K562 (cell line): Measurements from ENCODE around the gene MIS18A. TPM values are rescaled to one million over a fixed set of nuclear protein-coding genes. Genes with fewer than 3 reads are reported as not detected.

ENCODE experiments used
- ATAC-seq: fragments of 200-7000 bp; cut with Tn5 transposase; 3 replicates; pipeline ENCODE4 v1.9.1; 2020; ENCODE audit warnings: moderate library complexity
- BruUV-seq: library from RNA; stranded (reverse); fragments of 400-500 nt; replicated peaks from 2 replicates; lab custom pipeline; 2021; lab: Mats Ljungman, UMichigan
- CTCF ChIA-PET: fragments of 300-600 bp; formaldehyde crosslinking; extraction: SDS; loops from one replicate; lab custom pipeline; 2021; ENCODE audit warnings: low intra/inter-chr PET ratio; lab: Yijun Ruan, JAX
- POLR2A ChIA-PET: fragments of 300-600, 350-650 bp; sonication (Branson Sonifier 250); formaldehyde crosslinking; extraction: SDS; loops from one replicate; lab custom pipeline; 2021; ENCODE audit warnings: antibody characterized with exemption, inconsistent platforms; lab: Yijun Ruan, JAX
- DNase-seq, 4 experiments: peaks; one replicate each; pipeline versions ENCODE4 v3.0.0 to v3.0.0-alpha.2; 2011 to 2018; ENCODE audit warnings: low spot score in 3 of 4, mixed read lengths in 3 of 4; ENCODE audit errors: extremely low read depth in 1 of 4
- FAIRE-seq: peaks from 2 replicates; lab custom pipeline; 2011; peaks lifted over from hg19 to GRCh38; lab: Jason Lieb, UNC
- H2AFZ ChIP-seq: 2 replicates; pipeline ENCODE4 v1.6.0; 2011; ENCODE audit warnings: low read depth, low read length, control low read depth, inconsistent platforms
- H3K27ac ChIP-seq: fragments of 200-600 bp; 3 replicates; pipeline ENCODE4 v1.8.0; 2011; ENCODE audit warnings: low read depth, mild to moderate bottlenecking, control low read depth, inconsistent platforms, low read length, moderate library complexity, mixed read lengths; ENCODE audit errors: extremely low read depth
- H3K27me3 ChIP-seq, 2 experiments: fragments of 300-600 bp in 1 of 2; 2 replicates in 1 of 2; 3 replicates in 1 of 2; pipeline versions ENCODE4 v1.6.0 to v1.8.0; 2011; ENCODE audit warnings: inconsistent platforms in 2 of 2, low read length in 2 of 2, mild to moderate bottlenecking in 1 of 2, mixed read lengths in 1 of 2, moderate library complexity in 1 of 2; ENCODE audit not compliant: control insufficient read depth in 2 of 2, insufficient read depth in 2 of 2
- H3K36me3 ChIP-seq: fragments of 300-600 bp; 3 replicates; pipeline ENCODE4 v1.8.0; 2011; ENCODE audit warnings: mild to moderate bottlenecking, low read length, inconsistent platforms; ENCODE audit not compliant: control insufficient read depth, insufficient read depth
- H3K4me1 ChIP-seq, 2 experiments: fragments of 200-600 bp in 1 of 2; replicated peaks in 1 of 2; 2 replicates in 1 of 2; 3 replicates in 1 of 2; pipeline versions ENCODE4 v1.5.1 to v1.8.0; 2011; ENCODE audit warnings: inconsistent platforms in 2 of 2, low read length in 2 of 2, mild to moderate bottlenecking in 1 of 2, mixed read lengths in 1 of 2, moderate library complexity in 1 of 2; ENCODE audit not compliant: control insufficient read depth in 2 of 2, insufficient read depth in 2 of 2
- H3K4me2 ChIP-seq: 2 replicates; pipeline ENCODE4 v1.6.1; 2011; ENCODE audit warnings: low read length, control low read depth, inconsistent platforms, mixed read lengths; ENCODE audit not compliant: insufficient read depth
- H3K4me3 ChIP-seq: fragments of 200-600 bp; sonication (generic), shearing (Covaris generic); 2 replicates; pipeline ENCODE4 v1.5.1; 2016; ENCODE audit warnings: control low read depth, inconsistent platforms
- H3K79me2 ChIP-seq: fragments of 200-600 bp; 3 replicates; pipeline ENCODE4 v1.8.0; 2011; ENCODE audit warnings: low read length, inconsistent platforms; ENCODE audit not compliant: control insufficient read depth, insufficient read depth
- H3K9ac ChIP-seq, 2 experiments: 2 replicates each; pipeline versions ENCODE4 v1.6.0 to v1.6.1; 2011; ENCODE audit warnings: low read depth in 2 of 2, low read length in 2 of 2, control low read depth in 1 of 2, inconsistent platforms in 1 of 2, mild to moderate bottlenecking in 1 of 2, mixed read lengths in 1 of 2; ENCODE audit not compliant: insufficient read depth in 1 of 2
- H3K9me1 ChIP-seq: one replicate; pipeline ENCODE4 v1.6.0; 2011; ENCODE audit warnings: inconsistent platforms, mild to moderate bottlenecking, low read length, moderate library complexity; ENCODE audit not compliant: control insufficient read depth, insufficient read depth
- H3K9me3 ChIP-seq: replicated peaks from 2 replicates; pipeline ENCODE4 v1.5.1; 2011; ENCODE audit warnings: low read depth, low read length, inconsistent platforms; ENCODE audit not compliant: control insufficient read depth, insufficient read depth
- H4K20me1 ChIP-seq: replicated peaks from 2 replicates; pipeline ENCODE4 v1.6.1; 2011; ENCODE audit warnings: low read length, inconsistent platforms, mixed read lengths; ENCODE audit not compliant: control insufficient read depth, insufficient read depth
- CBX2 ChIP-seq: fragments of 200-600 bp; sonication (generic); IDR thresholded peaks from one replicate; pipeline ENCODE4 v1.6.1; 2012; ENCODE audit warnings: mild to moderate bottlenecking, low read length, inconsistent platforms; ENCODE audit not compliant: insufficient read depth, poor library complexity, severe bottlenecking
- CTCFL ChIP-seq: IDR thresholded peaks from 2 replicates; pipeline ENCODE4 v1.6.1; 2011; ENCODE audit warnings: borderline replicate concordance, low read depth, mild to moderate bottlenecking, moderate library complexity, low read length; ENCODE audit not compliant: insufficient read depth, poor library complexity, severe bottlenecking
- DMBX1 ChIP-seq: fragments of 250-450 bp; sonication (Bioruptor Pico); IDR thresholded peaks from 2 replicates; pipeline ENCODE4 v1.8.0; 2022; ENCODE audit warnings: inconsistent platforms, mild to moderate bottlenecking, moderate library complexity, borderline replicate concordance
- ESRRB ChIP-seq: fragments of 250-450 bp; sonication (Bioruptor Pico); IDR thresholded peaks from 2 replicates; pipeline ENCODE4 v1.5.0; 2020; ENCODE audit warnings: mild to moderate bottlenecking, moderate library complexity, borderline replicate concordance
- ZNF174 ChIP-seq: fragments of 250-450 bp; sonication (Bioruptor Pico); IDR thresholded peaks from 2 replicates; pipeline ENCODE4 v1.4.0; 2020; ENCODE audit warnings: mild to moderate bottlenecking
- ZNF583 ChIP-seq: fragments of 250-450 bp; sonication (Bioruptor Pico); IDR thresholded peaks from 2 replicates; pipeline ENCODE4 v1.4.0; 2020
- WGBS: fragments of 100-300 bp; shearing (Covaris generic); methylation state at CpG from one replicate; pipeline ENCODE4 v1.1.6; 2016; ENCODE audit warnings: low coverage, mixed read lengths; ENCODE audit not compliant: insufficient coverage; ENCODE audit errors: missing lambda C conversion rate; 5-methylcytosine and 5-hydroxymethylcytosine counted together
- in situ Hi-C: fragments of 300-500 bp; cut with MboI; formaldehyde crosslinking; loops from 4 replicates; pipeline ENCODE4 v1.15.0; 2018; ENCODE audit warnings: inconsistent platforms, mixed read lengths
- intact Hi-C: fragments of 100-400 bp; cut with micrococcal nuclease; formaldehyde crosslinking; loops from 2 replicates; pipeline ENCODE4 v1.14.2; 2022
- polyA plus RNA-seq, 8 experiments: library from polyadenylated mRNA; depleted of rRNA in 4 of 8; stranded (reverse) in 5 of 8; unstranded in 3 of 8; fragments of >200 nt; fragmentation: Nextera tagmentation in 2 of 8; fragmentation: Illumina TruSeq in 1 of 8; extraction: Ambion mirVana in 2 of 8; extraction: Trizol in 1 of 8; gene quantifications; 2 replicates each; pipeline versions ENCODE4 v1.2.1 to v1.2.3, GENCODE V29; 2011 to 2014; ENCODE audit warnings: inconsistent platforms in 1 of 8, missing spikeins in 1 of 8
- total RNA-seq, 7 experiments: library from RNA; depleted of rRNA in 6 of 7; stranded (reverse); fragments of >200 nt in 6 of 7; fragmentation: Illumina TruSeq in 2 of 7; extraction: Trizol in 2 of 7; gene quantifications; 2 replicates each; pipeline versions ENCODE4 v1.2.1 to v1.2.3, GENCODE V29; 2011 to 2021; ENCODE audit warnings: low replicate concordance in 1 of 7

Gene MIS18A
- total and polyA plus RNA-seq, 9 of the 15 experiments (the other 6 are each of a cell fraction or from before 2014, with no cell fraction given): 17.7 to 75.3 (median 60.3) TPM

- in situ Hi-C loops (no loop called here), intact Hi-C loops (no loop called here)
Observed at GRCh38 chr21:32312326-32312725, 33.5 kb upstream of the MIS18A start.

More at GRCh38 chr21:32312326-32312725, 33.5 kb upstream of the MIS18A start:
- POLR2A ChIA-PET: interaction anchor here (0.5 kb wide), 2 partner anchors 14 to 281 kb away, joined by 3 read pairs; no protein-coding TSS in a partner anchor
- Histone ChIP-seq H2AFZ (no peak overlapping the region), H3K36me3 (peaks cover 89% of the 10 kb centered on the region), H3K9me3 (no peaks in the 10 kb centered on the region; the same call in 1 of the 2 replicates), H3K9me1 (no peaks in the 10 kb centered on the region), H3K9ac (no peak overlapping the region), H3K79me2 (no peaks in the 10 kb centered on the region), H3K4me1 (peaks cover 0 to 10% of the 10 kb centered on the region in 2 experiments; a peak in 1 of 5 replicates), H3K4me3 (no peak overlapping the region), H3K27me3 (no peaks in the 10 kb centered on the region), H3K4me2 (no peak overlapping the region), H4K20me1 (0 out of 2 replicates have a peak, but pooled peaks cover 2% of the 10 kb centered on the region), H3K27ac (no peak overlapping the region)
- FAIRE-seq (no peak), DNase-seq (no peak), ATAC-seq (no peak)
- TF ChIP-seq ZNF174 (CRISPR knock-in tag): no peak
- no peak for TF ChIP-seq ZNF583
- TF ChIP-seq CTCFL: no peak
- no peak for TF ChIP-seq DMBX1
- no peak for TF ChIP-seq CBX2
- TF ChIP-seq ESRRB: no peak
- CTCF ChIA-PET: no interaction called here
- 93% methylated on average over 5 of the region's 5 CpGs for WGBS
- BruUV-seq: no TSS peak
